Caco-2 (cell line): Measurements from ENCODE around the gene TSPAN8. TPM values are rescaled to one million over a fixed set of nuclear protein-coding genes. Genes with fewer than 3 reads are reported as not detected.
"Not testable (repeated sequence)": the region's sequence is repeated elsewhere in the genome, so short reads cannot be mapped to it uniquely, and the experiment has no call there.

Experiments used
- BruUV-seq: library from RNA; stranded (reverse); fragments of 400-500 nt; replicated peaks from 2 replicates; lab custom pipeline; 2021; lab: Mats Ljungman, UMichigan
- CTCF ChIA-PET: fragments of 300-600 bp; sonication (Branson Sonifier 250); formaldehyde crosslinking; loops from one replicate; lab custom pipeline; 2022; ENCODE audit warnings: antibody characterized with exemption; lab: Charles Lee
- POLR2A ChIA-PET: fragments of 300-600 bp; sonication (Branson Sonifier 250); formaldehyde crosslinking; loops from one replicate; lab custom pipeline; 2022; ENCODE audit warnings: antibody characterized with exemption; lab: Charles Lee
- DNase-seq, 2 experiments: peaks; one replicate each; pipeline versions ENCODE4 v3.0.0 to v3.0.0-alpha.2; 2020 to 2022
- H3K27me3 ChIP-seq: replicated peaks from 2 replicates; pipeline ENCODE4 v1.6.0; 2011; ENCODE audit warnings: low read length; ENCODE audit not compliant: control insufficient read depth, insufficient read depth
- H3K36me3 ChIP-seq: 2 replicates; pipeline ENCODE4 v1.5.1; 2011; ENCODE audit warnings: low read length; ENCODE audit not compliant: control insufficient read depth, insufficient read depth
- H3K4me1 ChIP-seq: fragments of 250-450 bp; sonication (Bioruptor Pico); 2 replicates; pipeline ENCODE4 v1.5.1; 2020; ENCODE audit warnings: mild to moderate bottlenecking
- H3K4me3 ChIP-seq: 2 replicates; pipeline ENCODE4 v1.5.1; 2011; ENCODE audit warnings: low read depth, mild to moderate bottlenecking, control low read depth, low read length
- H3K9me3 ChIP-seq: fragments of 250-450 bp; sonication (Bioruptor Pico); 2 replicates; pipeline ENCODE4 v1.5.1; 2020; ENCODE audit warnings: mild to moderate bottlenecking, moderate library complexity
- H3K27ac Mint-ChIP-seq: one replicate; pipeline ENCODE4 v1.8.0; 2022; ENCODE audit warnings: mixed read lengths; ENCODE audit not compliant: unreplicated experiment
- H3K27me3 Mint-ChIP-seq: one replicate; pipeline ENCODE4 v1.8.0; 2022; ENCODE audit warnings: mixed read lengths; ENCODE audit not compliant: insufficient read depth, unreplicated experiment
- H3K36me3 Mint-ChIP-seq: one replicate; pipeline ENCODE4 v1.8.0; 2022; ENCODE audit warnings: mild to moderate bottlenecking, mixed read lengths; ENCODE audit not compliant: insufficient read depth, unreplicated experiment
- H3K4me1 Mint-ChIP-seq: one replicate; pipeline ENCODE4 v1.8.0; 2022; ENCODE audit warnings: low read depth, mixed read lengths; ENCODE audit not compliant: unreplicated experiment
- H3K4me3 Mint-ChIP-seq: one replicate; pipeline ENCODE4 v1.8.0; 2022; ENCODE audit warnings: mild to moderate bottlenecking, moderate library complexity, mixed read lengths; ENCODE audit not compliant: unreplicated experiment
- H3K9me3 Mint-ChIP-seq: one replicate; pipeline ENCODE4 v1.8.0; 2022; ENCODE audit warnings: mixed read lengths; ENCODE audit not compliant: unreplicated experiment
- CTCF ChIP-seq, 2 experiments: fragments of 200-600 bp in 1 of 2; IDR thresholded peaks; 1 replicate in 1 of 2; 2 replicates in 1 of 2; pipeline versions ENCODE4 v1.5.1 to v1.8.0; 2011 to 2022; ENCODE audit warnings: antibody characterized with exemption in 1 of 2, control low read depth in 1 of 2, inconsistent platforms in 1 of 2, low read depth in 1 of 2, low read length in 1 of 2, mild to moderate bottlenecking in 1 of 2, moderate library complexity in 1 of 2; ENCODE audit not compliant: insufficient read depth in 1 of 2, severe bottlenecking in 1 of 2, unreplicated experiment in 1 of 2
- intact Hi-C: fragments of 100-400 bp; cut with micrococcal nuclease; formaldehyde crosslinking; loops from one replicate; pipeline ENCODE4 v1.10.0; 2022; ENCODE audit not compliant: unreplicated experiment
- total RNA-seq: library from RNA; stranded (reverse); gene quantifications from 2 replicates; pipeline ENCODE4 v1.2.3, GENCODE V29; 2022

Gene TSPAN8
- total RNA-seq, 1 experiment from 2014 or later: 86.4 TPM

- Mint-ChIP-seq H3K27me3 (no peaks in the 10 kb centered on the region), H3K27ac (no peak overlapping the region), H3K36me3 (no peaks in the 10 kb centered on the region), H3K4me1 (no peaks in the 10 kb centered on the region), H3K4me3 (no peak overlapping the region), H3K9me3 (no peaks in the 10 kb centered on the region)
- Histone ChIP-seq H3K4me1 (no peaks in the 10 kb centered on the region), H3K4me3 (no peak overlapping the region), H3K9me3 (no peaks in the 10 kb centered on the region), H3K36me3 (no peaks in the 10 kb centered on the region), H3K27me3 (no peaks in the 10 kb centered on the region)
- POLR2A ChIA-PET: no interaction called here
- TF ChIP-seq CTCF (IDR thresholded peaks at IDR 0.05; ENCODE audit: insufficient read depth in 1 of 2, low read depth in 1 of 2, low read length in 1 of 2, severe bottlenecking in 1 of 2, unreplicated experiment in 1 of 2): peak in 1 of 2 experiments; percentile 25
- BruUV-seq: no TSS peak
- no peak for DNase-seq
- CTCF ChIA-PET: interaction anchor here (2.4 kb wide), 1 partner anchor 267 kb away, joined by 12 read pairs; no protein-coding TSS in a partner anchor
- intact Hi-C loops: loop anchor here (1.0 kb wide), 2 partner anchors 246 to 267 kb away; no protein-coding TSS in a partner anchor
These were observed 32.3 kb downstream of the TSPAN8 start for GRCh38 chr12:71125515-71125914.

DNA sequence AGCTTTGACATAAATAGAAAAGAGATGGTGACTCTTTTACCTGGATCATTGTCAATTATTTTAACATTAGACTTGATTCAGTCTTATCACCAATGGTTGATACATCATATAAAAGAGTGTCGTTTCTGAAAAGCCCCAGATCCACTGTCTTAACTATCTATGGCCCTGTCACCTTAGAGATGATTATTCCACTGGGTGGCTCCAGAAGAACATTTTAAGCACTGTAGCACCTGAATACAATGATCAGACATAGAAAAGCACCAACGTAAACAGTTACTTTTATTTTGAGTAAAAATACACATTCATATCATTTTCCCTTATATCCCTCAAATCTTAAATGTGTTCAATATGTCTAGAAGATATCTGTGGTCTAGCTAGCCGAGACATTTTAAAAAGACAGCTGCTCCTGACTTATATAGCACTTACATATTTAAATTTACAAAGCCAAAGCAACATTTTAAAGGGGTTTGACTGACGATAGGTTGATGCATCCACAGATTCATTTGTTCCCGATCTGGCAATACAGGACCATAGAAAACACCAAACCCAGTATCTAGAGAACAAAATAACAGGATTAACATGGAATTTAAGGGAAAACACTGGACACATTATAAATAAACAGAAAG, 32.9 kb downstream of the TSPAN8 start:
- ChIA-PET CTCF (interaction anchor here (2.4 kb wide), 1 partner anchor 267 kb away, joined by 12 read pairs; no protein-coding TSS in a partner anchor), POLR2A (no interaction called here)
- no peak overlapping the region for H3K4me3 Mint-ChIP-seq
- Histone ChIP-seq H3K36me3 (no peaks in the 10 kb centered on the region), H3K4me3 (no peak overlapping the region), H3K9me3 (no peaks in the 10 kb centered on the region), H3K4me1 (no peaks in the 10 kb centered on the region), H3K27me3 (no peaks in the 10 kb centered on the region)
- DNase-seq: no peak
- no peak overlapping the region for H3K27ac Mint-ChIP-seq
- no peaks in the 10 kb centered on the region for H3K27me3 Mint-ChIP-seq
- intact Hi-C loops: loop anchor here (1.0 kb wide), 2 partner anchors 246 to 267 kb away; no protein-coding TSS in a partner anchor
- no peaks in the 10 kb centered on the region for H3K4me1 Mint-ChIP-seq
- H3K9me3 Mint-ChIP-seq: no peaks in the 10 kb centered on the region
- H3K36me3 Mint-ChIP-seq: no peaks in the 10 kb centered on the region
- no peak for TF ChIP-seq CTCF (IDR thresholded peaks at IDR 0.05; ENCODE audit: insufficient read depth in 1 of 2, low read depth in 1 of 2, low read length in 1 of 2, severe bottlenecking in 1 of 2, unreplicated experiment in 1 of 2)
- no TSS peak for BruUV-seq

DNA sequence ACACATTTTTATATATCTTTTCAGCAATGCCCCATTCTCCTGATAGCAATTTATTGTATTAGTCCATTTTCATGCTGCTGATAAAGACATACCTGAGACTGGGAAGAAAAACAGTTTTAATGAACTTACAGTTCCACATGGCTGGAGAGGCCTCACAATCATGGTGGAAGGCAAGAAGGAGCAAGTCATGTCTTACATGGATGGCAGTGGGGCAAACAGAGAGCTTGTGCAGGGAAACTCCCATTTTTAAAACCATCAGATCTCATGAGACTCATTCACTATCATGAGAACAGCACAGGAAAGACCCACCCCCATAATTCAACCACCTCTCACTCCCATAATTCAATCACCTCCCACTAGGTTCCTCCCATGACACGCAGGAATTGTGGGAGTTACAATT, 44.7 kb downstream of the TSPAN8 start:
- H3K9me3 Mint-ChIP-seq: peaks cover 16% of the 10 kb centered on the region
- H3K4me3 Mint-ChIP-seq, H3K36me3 ChIP-seq, H3K27ac Mint-ChIP-seq, POLR2A ChIA-PET, H3K27me3 ChIP-seq, H3K4me3 ChIP-seq, H3K27me3 Mint-ChIP-seq, BruUV-seq, intact Hi-C loops, H3K36me3 Mint-ChIP-seq, CTCF ChIA-PET, H3K9me3 ChIP-seq, DNase-seq, H3K4me1 Mint-ChIP-seq, H3K4me1 ChIP-seq: not testable (repeated sequence)
